HG02571 (cell line): ENCODE results near the gene BAZ2B.
"Not testable (repeated sequence)": the region's sequence is repeated elsewhere in the genome, so short reads cannot be mapped to it uniquely, and the experiment has no call there.

ENCODE experiments used
- ATAC-seq: cut with Tn5 transposase; IDR thresholded peaks from one replicate; pipeline ENCODE4 v1.9.1; 2021; ENCODE audit warnings: mild to moderate bottlenecking, moderate library complexity; ENCODE audit not compliant: unreplicated experiment

The BAZ2B gene

GRCh38 chr2:159616286-159616701 lies at the start of gene BAZ2B:
TSS of gene BAZ2B (minus strand) at chr2:159616548. CDS start at chr2:159478719, 137,829 bp downstream.
- peak; percentile 42 for ATAC-seq

DNA sequence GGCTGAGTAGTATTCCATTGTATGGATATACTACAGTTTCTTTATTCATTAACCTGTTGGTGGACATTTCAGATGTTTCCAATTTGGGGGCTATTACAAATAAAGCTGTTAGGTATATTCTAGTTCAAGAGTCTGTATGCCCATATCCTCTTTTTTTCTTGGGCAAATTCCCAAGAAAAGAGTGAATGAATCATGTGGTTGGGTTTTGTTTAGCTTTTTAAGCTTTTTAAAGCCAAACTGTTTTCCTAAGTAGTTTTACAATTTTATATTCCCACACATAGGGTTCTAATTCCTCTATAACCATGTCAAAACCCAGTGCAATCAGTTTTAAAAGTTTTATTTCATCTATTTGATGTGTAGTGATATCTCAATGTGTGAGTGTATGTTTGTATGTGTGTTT lies 44.9 kb upstream of the BAZ2B start:
- ATAC-seq, result no peak

- ATAC-seq, result no peak
These were observed 42.8 kb upstream of the BAZ2B start for GRCh38 chr2:159658881-159659873.

GRCh38 chr2:159653962-159654361 lies 37.6 kb upstream of the BAZ2B start:
- ATAC-seq, result no peak

GRCh38 chr2:159651884-159652283 lies 35.5 kb upstream of the BAZ2B start:
- no peak for ATAC-seq

GRCh38 chr2:159650574-159650973 lies 34.2 kb upstream of the BAZ2B start:
- ATAC-seq, result no peak

DNA sequence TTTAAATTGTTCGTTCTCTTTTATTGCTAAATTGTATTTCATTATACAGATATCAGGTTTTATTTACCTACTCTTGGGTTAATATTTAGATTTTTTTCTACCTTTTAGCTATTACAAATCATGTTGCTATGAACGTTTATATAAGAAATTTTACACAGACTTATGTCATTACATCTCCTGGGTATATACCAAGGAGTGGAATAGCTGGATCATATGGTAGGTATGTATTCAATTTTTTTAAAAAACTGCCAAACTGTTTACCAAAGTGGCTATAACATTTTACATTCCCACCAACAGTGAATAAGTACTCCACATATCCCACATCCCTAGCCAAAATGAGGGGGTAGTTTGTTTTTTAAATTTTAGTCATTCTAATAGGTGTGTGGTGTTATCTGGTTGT lies 32.3 kb upstream of the BAZ2B start:
- no peak for ATAC-seq

- no peak for ATAC-seq
These were observed 31.3 kb upstream of the BAZ2B start for GRCh38 chr2:159647667-159648066.

DNA sequence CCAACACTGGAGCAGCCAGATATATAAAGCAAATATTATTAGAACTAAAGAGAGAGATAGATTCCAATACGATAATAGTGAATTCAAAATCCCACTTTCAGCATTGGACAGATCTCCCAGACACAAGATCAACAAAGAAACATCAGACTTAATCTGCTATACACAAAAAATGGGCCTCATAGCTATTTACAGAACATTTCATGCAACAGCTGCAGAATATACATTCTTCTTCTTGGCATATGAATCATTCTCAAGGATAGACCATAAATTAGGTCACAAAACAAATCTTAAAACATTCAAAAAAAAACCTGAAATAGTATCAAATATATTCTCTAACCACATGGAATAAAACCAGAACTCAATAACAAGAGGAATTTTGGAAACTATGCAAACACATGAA lies 23.8 kb upstream of the BAZ2B start:
- ATAC-seq, result no peak

DNA sequence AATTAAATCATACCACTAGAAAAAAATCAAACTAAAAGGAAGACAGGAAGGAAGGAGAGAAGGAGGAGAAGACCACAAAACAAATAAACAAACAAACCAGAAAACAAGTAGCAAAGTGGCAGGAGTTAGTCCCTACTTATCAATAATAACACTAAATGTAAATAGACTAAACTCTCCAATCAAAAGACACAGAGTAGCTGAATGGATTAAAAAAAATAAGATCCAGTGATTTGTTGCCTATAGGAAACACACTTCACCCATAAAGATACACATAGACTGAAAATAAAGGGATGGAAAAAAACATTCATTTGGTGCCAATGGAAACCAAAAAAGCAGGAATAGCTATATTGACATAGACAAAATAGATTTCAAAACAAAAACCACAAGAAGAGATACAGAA lies 23.4 kb upstream of the BAZ2B start:
- ATAC-seq, result no peak

- no peak for ATAC-seq
These were observed 22.7 kb upstream of the BAZ2B start for GRCh38 chr2:159639071-159639470.

GRCh38 chr2:159637988-159638501 lies 21.7 kb upstream of the BAZ2B start:
- ATAC-seq, result no peak

GRCh38 chr2:159637240-159637639 lies 20.9 kb upstream of the BAZ2B start:
- ATAC-seq, result no peak

DNA sequence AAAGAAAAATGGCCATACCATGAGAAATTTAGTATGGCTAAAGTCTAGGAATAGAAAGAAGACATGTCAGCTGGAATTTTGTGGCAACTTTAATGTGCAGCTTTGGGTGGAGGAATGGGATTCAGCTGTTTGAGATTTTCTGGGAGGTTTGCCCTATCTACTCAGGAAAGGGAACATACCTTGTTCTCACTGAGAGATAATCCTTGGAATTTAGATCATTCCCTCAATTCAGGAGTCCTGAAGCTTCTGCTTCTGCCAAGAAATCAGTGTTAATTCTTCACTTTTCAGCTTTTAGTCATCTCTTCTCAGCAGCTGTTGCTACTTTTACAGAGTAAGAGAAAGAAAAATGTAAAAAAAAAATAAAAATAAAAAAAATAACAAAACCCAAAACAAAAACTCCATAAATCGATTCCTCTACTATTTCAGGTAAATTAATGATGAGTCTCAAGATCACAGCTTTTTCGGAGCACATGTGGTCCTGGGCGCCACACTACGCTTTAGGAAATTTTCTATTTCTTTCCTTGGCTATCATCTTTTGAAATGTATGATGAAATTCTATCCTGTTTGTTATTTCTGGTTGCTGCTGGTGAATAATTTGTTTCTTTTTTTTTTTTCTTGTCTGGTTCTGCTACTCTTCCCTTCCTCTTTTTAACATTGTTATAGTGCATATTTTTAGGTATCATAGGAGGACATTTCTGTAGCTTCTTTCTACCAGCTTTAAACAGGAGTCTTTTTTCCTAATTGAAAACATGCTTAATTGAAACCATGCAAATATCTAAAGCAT lies 18.9 kb upstream of the BAZ2B start:
- no peak for ATAC-seq

GRCh38 chr2:159633219-159633618 lies 16.9 kb upstream of the BAZ2B start:
- no peak for ATAC-seq

- ATAC-seq, result not testable (repeated sequence)
These were observed 9.3 kb upstream of the BAZ2B start for GRCh38 chr2:159625628-159626027.

DNA sequence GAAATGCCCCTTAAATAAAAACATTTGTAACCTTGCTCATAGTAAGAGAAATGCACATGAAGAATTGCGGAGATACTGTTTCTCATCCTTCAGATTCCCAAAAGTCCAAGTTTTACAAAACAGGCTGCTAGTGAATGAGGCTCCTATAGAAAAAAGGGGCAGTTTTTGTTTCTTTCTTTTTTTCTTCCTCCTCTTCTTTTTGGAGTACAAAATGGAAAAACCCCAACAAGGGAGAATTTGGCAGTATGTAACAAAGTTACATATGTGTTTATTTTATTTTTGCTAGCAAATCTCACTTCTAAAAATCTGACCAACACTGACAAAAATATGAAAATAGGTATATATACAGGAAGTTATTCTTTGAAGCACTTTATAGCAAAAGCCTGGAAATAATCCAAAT lies 7.1 kb upstream of the BAZ2B start:
- no peak for ATAC-seq

DNA sequence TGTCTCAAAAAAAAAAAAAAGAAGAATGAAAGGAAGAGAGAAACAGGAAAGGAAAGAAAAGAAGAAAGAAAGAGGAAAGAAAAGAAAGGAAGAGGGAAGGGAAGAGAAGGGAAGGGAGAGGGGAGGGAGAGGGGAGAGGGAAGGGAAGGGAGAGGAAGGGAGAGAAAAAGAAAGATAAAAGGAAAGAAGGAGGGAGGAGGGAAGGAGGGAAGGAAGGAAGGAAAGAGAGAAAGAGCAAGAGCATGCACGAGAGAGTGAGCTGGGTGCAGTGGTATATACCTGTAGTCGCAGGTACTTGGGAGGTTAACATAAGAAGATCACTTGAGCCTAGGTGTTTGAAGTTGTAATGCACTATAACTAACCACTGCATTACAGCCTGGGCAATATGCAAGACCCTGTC lies 6.6 kb upstream of the BAZ2B start:
- ATAC-seq, result no peak

DNA sequence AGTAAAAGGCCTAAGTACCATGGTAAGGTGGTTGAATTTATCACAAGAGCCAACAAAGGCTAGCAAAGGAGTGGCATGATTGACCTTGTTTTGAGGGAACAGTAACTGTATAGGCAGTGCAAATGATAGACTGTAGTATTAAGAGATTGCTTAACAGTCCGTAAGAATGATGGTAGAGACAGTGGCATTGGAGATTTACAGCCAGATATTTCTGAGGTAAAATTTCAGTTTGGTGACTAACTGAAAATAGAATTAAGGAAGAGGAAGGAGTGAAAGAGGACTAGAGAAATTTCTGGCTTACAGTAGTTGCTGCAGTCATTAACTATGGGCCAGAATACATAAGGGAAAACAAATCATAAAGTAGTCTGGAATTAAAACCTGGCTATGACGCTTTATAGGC lies 4.4 kb upstream of the BAZ2B start:
- ATAC-seq, result no peak

- no peak for ATAC-seq
These were observed 1.3 kb upstream of the BAZ2B start for GRCh38 chr2:159617646-159618045.

DNA sequence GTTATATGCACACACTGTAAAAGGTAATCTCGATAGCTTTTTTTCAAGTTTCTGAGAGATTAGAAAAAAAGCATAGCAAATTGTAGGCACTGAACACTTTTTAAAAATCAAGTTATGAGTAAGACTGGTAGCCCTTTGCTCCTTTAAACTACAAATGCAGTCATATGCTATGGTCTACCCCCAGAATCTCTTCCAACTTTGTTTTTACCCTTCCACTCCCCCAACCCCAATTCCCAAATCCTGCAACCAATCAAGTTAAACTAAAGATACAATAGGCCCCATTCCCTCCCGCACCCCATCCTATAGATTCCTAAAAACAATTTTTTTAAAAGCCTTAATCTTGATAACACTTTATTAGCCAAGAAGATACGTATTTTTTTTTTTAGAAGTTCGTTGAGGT lies 752 bp upstream of the BAZ2B start:
- no peak for ATAC-seq
